Measurements from ENCODE around the gene PGRMC1. TPM values are rescaled to one million over a fixed set of nuclear protein-coding genes. Genes with fewer than 3 reads are reported as not detected.

Gene PGRMC1
- polyA plus RNA-seq, 10 donors = 88.6 to 155 (median 107) TPM

Other genes starting within 250 kb of the PGRMC1 start
- not detected for gene CT47C1, start 163.3 kb upstream of the PGRMC1 start, polyA plus RNA-seq (ENCODE audit: insufficient read length in 10 of 10)
- under 1 TPM; 0.13 to 0.34 (median 0.26) TPM for gene KIAA1210, start 108.5 kb upstream of the PGRMC1 start, polyA plus RNA-seq (ENCODE audit: insufficient read length in 10 of 10)
- gene SLC25A43, start 163.1 kb downstream of the PGRMC1 start, polyA plus RNA-seq (ENCODE audit: insufficient read length in 10 of 10) = 10 to 100 TPM in 1 of 10 donors, 1 to 10 TPM in 9; 5.1 to 10.2 (median 7.7) TPM
- gene SLC25A5, start 232.2 kb downstream of the PGRMC1 start, polyA plus RNA-seq (ENCODE audit: insufficient read length in 10 of 10) = 100 to 1,000 TPM; 138 to 180 (median 165) TPM

Measured in muscle of back (tissue), 10 donors.